Caco-2 (cell line): ENCODE measurements around the gene APMAP. TPM values are rescaled to one million over a fixed set of nuclear protein-coding genes. Genes with fewer than 3 reads are reported as not detected.

Experiments
- BruUV-seq: library from RNA; stranded (reverse); fragments of 400-500 nt; replicated peaks from 2 replicates; lab custom pipeline; 2021; lab: Mats Ljungman, UMichigan
- CTCF ChIA-PET: fragments of 300-600 bp; sonication (Branson Sonifier 250); formaldehyde crosslinking; loops from one replicate; lab custom pipeline; 2022; ENCODE audit warnings: antibody characterized with exemption; lab: Charles Lee
- POLR2A ChIA-PET: fragments of 300-600 bp; sonication (Branson Sonifier 250); formaldehyde crosslinking; loops from one replicate; lab custom pipeline; 2022; ENCODE audit warnings: antibody characterized with exemption; lab: Charles Lee
- DNase-seq, 2 experiments: peaks; one replicate each; pipeline versions ENCODE4 v3.0.0 to v3.0.0-alpha.2; 2020 to 2022
- H3K27me3 ChIP-seq: replicated peaks from 2 replicates; pipeline ENCODE4 v1.6.0; 2011; ENCODE audit warnings: low read length; ENCODE audit not compliant: control insufficient read depth, insufficient read depth
- H3K36me3 ChIP-seq: 2 replicates; pipeline ENCODE4 v1.5.1; 2011; ENCODE audit warnings: low read length; ENCODE audit not compliant: control insufficient read depth, insufficient read depth
- H3K4me1 ChIP-seq: fragments of 250-450 bp; sonication (Bioruptor Pico); 2 replicates; pipeline ENCODE4 v1.5.1; 2020; ENCODE audit warnings: mild to moderate bottlenecking
- H3K4me3 ChIP-seq: 2 replicates; pipeline ENCODE4 v1.5.1; 2011; ENCODE audit warnings: low read depth, mild to moderate bottlenecking, control low read depth, low read length
- H3K9me3 ChIP-seq: fragments of 250-450 bp; sonication (Bioruptor Pico); 2 replicates; pipeline ENCODE4 v1.5.1; 2020; ENCODE audit warnings: mild to moderate bottlenecking, moderate library complexity
- H3K27ac Mint-ChIP-seq: one replicate; pipeline ENCODE4 v1.8.0; 2022; ENCODE audit warnings: mixed read lengths; ENCODE audit not compliant: unreplicated experiment
- H3K27me3 Mint-ChIP-seq: one replicate; pipeline ENCODE4 v1.8.0; 2022; ENCODE audit warnings: mixed read lengths; ENCODE audit not compliant: insufficient read depth, unreplicated experiment
- H3K36me3 Mint-ChIP-seq: one replicate; pipeline ENCODE4 v1.8.0; 2022; ENCODE audit warnings: mild to moderate bottlenecking, mixed read lengths; ENCODE audit not compliant: insufficient read depth, unreplicated experiment
- H3K4me1 Mint-ChIP-seq: one replicate; pipeline ENCODE4 v1.8.0; 2022; ENCODE audit warnings: low read depth, mixed read lengths; ENCODE audit not compliant: unreplicated experiment
- H3K4me3 Mint-ChIP-seq: one replicate; pipeline ENCODE4 v1.8.0; 2022; ENCODE audit warnings: mild to moderate bottlenecking, moderate library complexity, mixed read lengths; ENCODE audit not compliant: unreplicated experiment
- H3K9me3 Mint-ChIP-seq: one replicate; pipeline ENCODE4 v1.8.0; 2022; ENCODE audit warnings: mixed read lengths; ENCODE audit not compliant: unreplicated experiment
- CTCF ChIP-seq, 2 experiments: fragments of 200-600 bp in 1 of 2; IDR thresholded peaks; 1 replicate in 1 of 2; 2 replicates in 1 of 2; pipeline versions ENCODE4 v1.5.1 to v1.8.0; 2011 to 2022; ENCODE audit warnings: antibody characterized with exemption in 1 of 2, control low read depth in 1 of 2, inconsistent platforms in 1 of 2, low read depth in 1 of 2, low read length in 1 of 2, mild to moderate bottlenecking in 1 of 2, moderate library complexity in 1 of 2; ENCODE audit not compliant: insufficient read depth in 1 of 2, severe bottlenecking in 1 of 2, unreplicated experiment in 1 of 2
- intact Hi-C: fragments of 100-400 bp; cut with micrococcal nuclease; formaldehyde crosslinking; loops from one replicate; pipeline ENCODE4 v1.10.0; 2022; ENCODE audit not compliant: unreplicated experiment
- total RNA-seq: library from RNA; stranded (reverse); gene quantifications from 2 replicates; pipeline ENCODE4 v1.2.3, GENCODE V29; 2022

Gene APMAP
- total RNA-seq, 1 experiment from 2014 or later = 138 TPM

- Histone ChIP-seq H3K4me1 (peaks cover 24% of the 10 kb centered on the region), H3K9me3 (no peaks in the 10 kb centered on the region), H3K27me3 (no peaks in the 10 kb centered on the region), H3K4me3 (no peak overlapping the region), H3K36me3 (no peaks in the 10 kb centered on the region; the same call in 1 of the 2 replicates)
- intact Hi-C loops = no loop called here
- H3K4me3 Mint-ChIP-seq = no peak overlapping the region
- ChIA-PET CTCF (interaction anchor here (1.5 kb wide), 1 partner anchor 33 kb away, joined by 4 read pairs; no protein-coding TSS in a partner anchor), POLR2A (interaction anchor here (1.1 kb wide), 1 partner anchor 26 kb away, joined by 3 read pairs; the partner anchor contains the start of gene ACSS1)
- BruUV-seq = no TSS peak
- no peak for DNase-seq
- no peak overlapping the region for H3K27ac Mint-ChIP-seq
- no peak for TF ChIP-seq CTCF (IDR thresholded peaks at IDR 0.05; ENCODE audit: insufficient read depth in 1 of 2, low read depth in 1 of 2, low read length in 1 of 2, severe bottlenecking in 1 of 2, unreplicated experiment in 1 of 2)
- H3K27me3 Mint-ChIP-seq = no peaks in the 10 kb centered on the region
- no peaks in the 10 kb centered on the region for H3K9me3 Mint-ChIP-seq
- peaks cover 5% of the 10 kb centered on the region for H3K4me1 Mint-ChIP-seq
- peaks cover 46% of the 10 kb centered on the region for H3K36me3 Mint-ChIP-seq
Measured at GRCh38 chr20:25032065-25032477, 39.5 kb upstream of the APMAP start.

- H3K27ac Mint-ChIP-seq = peak overlapping the region; percentile 46
- Histone ChIP-seq H3K36me3 (no peaks in the 10 kb centered on the region; the same call in 1 of the 2 replicates), H3K4me1 (peaks cover 24% of the 10 kb centered on the region), H3K9me3 (no peaks in the 10 kb centered on the region), H3K4me3 (no peak overlapping the region), H3K27me3 (no peaks in the 10 kb centered on the region)
- no peaks in the 10 kb centered on the region for H3K9me3 Mint-ChIP-seq
- DNase-seq = peak in 1 of 2 experiments; percentile 61
- no TSS peak for BruUV-seq
- intact Hi-C loops = loop anchor here (1.0 to 2.0 kb wide), 2 partner anchors 14 to 34 kb away; no protein-coding TSS in a partner anchor
- no peak for TF ChIP-seq CTCF (IDR thresholded peaks at IDR 0.05; ENCODE audit: insufficient read depth in 1 of 2, low read depth in 1 of 2, low read length in 1 of 2, severe bottlenecking in 1 of 2, unreplicated experiment in 1 of 2)
- ChIA-PET POLR2A (interaction anchor here (1.0 to 1.1 kb wide), 3 partner anchors 27 to 38 kb away, joined by 3 read pairs; partner anchors contain the start of gene ACSS1), CTCF (interaction anchor here (0.6 to 1.2 kb wide), 3 partner anchors 13 to 34 kb away, joined by 3 to 9 read pairs (median 3); no protein-coding TSS in a partner anchor)
- no peaks in the 10 kb centered on the region for H3K27me3 Mint-ChIP-seq
- peaks cover 46% of the 10 kb centered on the region for H3K36me3 Mint-ChIP-seq
- H3K4me1 Mint-ChIP-seq = peaks cover 5% of the 10 kb centered on the region
- H3K4me3 Mint-ChIP-seq = no peak overlapping the region
Measured at GRCh38 chr20:25031241-25031640, 38.7 kb upstream of the APMAP start.

GRCh38 chr20:25030649-25031207 is 38.2 kb upstream of the APMAP start:
- no peak for TF ChIP-seq CTCF (IDR thresholded peaks at IDR 0.05; ENCODE audit: insufficient read depth in 1 of 2, low read depth in 1 of 2, low read length in 1 of 2, severe bottlenecking in 1 of 2, unreplicated experiment in 1 of 2)
- Mint-ChIP-seq H3K27me3 (no peaks in the 10 kb centered on the region), H3K36me3 (peaks cover 44% of the 10 kb centered on the region), H3K4me3 (no peak overlapping the region), H3K9me3 (no peaks in the 10 kb centered on the region), H3K27ac (peak overlapping the region; percentile 38), H3K4me1 (peaks cover 5% of the 10 kb centered on the region)
- H3K27me3 ChIP-seq = no peaks in the 10 kb centered on the region
- H3K36me3 ChIP-seq = no peaks in the 10 kb centered on the region; the same call in 1 of the 2 replicates
- no peaks in the 10 kb centered on the region for H3K9me3 ChIP-seq
- DNase-seq = no peak
- ChIA-PET CTCF (interaction anchor here (0.8 to 1.2 kb wide), 2 partner anchors 14 to 35 kb away, joined by 3 to 9 read pairs; no protein-coding TSS in a partner anchor), POLR2A (interaction anchor here (1.0 to 1.1 kb wide), 3 partner anchors 27 to 37 kb away, joined by 3 read pairs; partner anchors contain the start of gene ACSS1)
- intact Hi-C loops = loop anchor here (1.0 to 2.0 kb wide), 2 partner anchors 13 to 34 kb away; no protein-coding TSS in a partner anchor
- no TSS peak for BruUV-seq
- H3K4me3 ChIP-seq = no peak overlapping the region
- peaks cover 24% of the 10 kb centered on the region for H3K4me1 ChIP-seq
